ENCODE results near the gene MBD2.

Gene MBD2

DNA sequence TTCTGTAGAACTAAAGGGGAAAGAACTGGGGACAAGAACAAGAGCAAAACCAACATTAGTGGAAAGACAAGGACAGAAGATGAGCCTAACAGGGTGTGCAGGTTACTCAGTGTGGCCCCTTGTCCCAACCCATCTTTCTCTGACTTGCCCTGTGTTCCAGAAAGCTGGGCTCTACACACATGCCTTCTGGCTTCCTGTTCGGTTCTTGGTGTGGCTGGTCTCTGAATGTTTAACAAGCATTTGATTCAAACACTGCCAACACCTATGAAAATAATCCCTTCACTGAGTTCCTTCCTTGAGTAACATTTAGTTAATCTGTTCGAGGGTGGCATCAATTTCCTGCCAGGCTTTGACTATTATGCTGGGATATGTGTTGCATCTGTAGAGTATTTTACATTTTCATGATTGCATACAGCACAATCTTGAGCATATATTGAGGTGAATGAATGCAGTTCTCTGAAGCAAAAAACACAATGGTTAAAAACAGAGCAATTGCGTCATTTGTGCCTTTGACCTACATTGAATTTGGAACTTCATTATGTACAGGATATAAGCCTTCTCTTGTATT lies 83.3 kb downstream of the MBD2 start:
- TF ChIP-seq, protein P1, sequence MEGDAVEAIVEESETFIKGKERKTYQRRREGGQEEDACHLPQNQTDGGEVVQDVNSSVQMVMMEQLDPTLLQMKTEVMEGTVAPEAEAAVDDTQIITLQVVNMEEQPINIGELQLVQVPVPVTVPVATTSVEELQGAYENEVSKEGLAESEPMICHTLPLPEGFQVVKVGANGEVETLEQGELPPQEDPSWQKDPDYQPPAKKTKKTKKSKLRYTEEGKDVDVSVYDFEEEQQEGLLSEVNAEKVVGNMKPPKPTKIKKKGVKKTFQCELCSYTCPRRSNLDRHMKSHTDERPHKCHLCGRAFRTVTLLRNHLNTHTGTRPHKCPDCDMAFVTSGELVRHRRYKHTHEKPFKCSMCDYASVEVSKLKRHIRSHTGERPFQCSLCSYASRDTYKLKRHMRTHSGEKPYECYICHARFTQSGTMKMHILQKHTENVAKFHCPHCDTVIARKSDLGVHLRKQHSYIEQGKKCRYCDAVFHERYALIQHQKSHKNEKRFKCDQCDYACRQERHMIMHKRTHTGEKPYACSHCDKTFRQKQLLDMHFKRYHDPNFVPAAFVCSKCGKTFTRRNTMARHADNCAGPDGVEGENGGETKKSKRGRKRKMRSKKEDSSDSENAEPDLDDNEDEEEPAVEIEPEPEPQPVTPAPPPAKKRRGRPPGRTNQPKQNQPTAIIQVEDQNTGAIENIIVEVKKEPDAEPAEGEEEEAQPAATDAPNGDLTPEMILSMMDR (IDR thresholded peaks at IDR 0.05; ENCODE audit: unreplicated experiment in 3 of 3): no peak
- no peaks in the 10 kb centered on the region for H3K4me1 Mint-ChIP-seq
- no peak overlapping the region for H3K4me3 Mint-ChIP-seq
- H3K9me3 Mint-ChIP-seq: peaks cover 36% of the 10 kb centered on the region
- H3K27ac Mint-ChIP-seq: no peak overlapping the region
- peaks cover 60% of the 10 kb centered on the region for H3K36me3 Mint-ChIP-seq (ENCODE audit: low read depth)
- no peaks in the 10 kb centered on the region for H3K27me3 Mint-ChIP-seq (ENCODE audit: low read depth)

- no peak overlapping the region for H3K4me3 Mint-ChIP-seq
- no peaks in the 10 kb centered on the region for H3K4me1 Mint-ChIP-seq
- peaks cover 36% of the 10 kb centered on the region for H3K9me3 Mint-ChIP-seq
- no peak overlapping the region for H3K27ac Mint-ChIP-seq
- TF ChIP-seq, protein P1 (IDR thresholded peaks at IDR 0.05; ENCODE audit: unreplicated experiment in 3 of 3): no peak
- H3K36me3 Mint-ChIP-seq (ENCODE audit: low read depth): peaks cover 60% of the 10 kb centered on the region
- H3K27me3 Mint-ChIP-seq (ENCODE audit: low read depth): no peaks in the 10 kb centered on the region
Measured at GRCh38 chr18:54140641-54141040, 83.8 kb downstream of the MBD2 start.

- Mint-ChIP-seq H3K9me3 (peaks cover 12% of the 10 kb centered on the region), H3K27ac (peak overlapping the region in 1 of 3 experiments; percentile 62), H3K36me3 (ENCODE audit: low read depth) (peaks cover 21% of the 10 kb centered on the region), H3K4me3 (no peak overlapping the region), H3K27me3 (ENCODE audit: low read depth) (no peaks in the 10 kb centered on the region), H3K4me1 (no peaks in the 10 kb centered on the region)
- TF ChIP-seq, protein P1 (IDR thresholded peaks at IDR 0.05; ENCODE audit: unreplicated experiment in 3 of 3): no peak
Measured at GRCh38 chr18:54135216-54135615, 89.3 kb downstream of the MBD2 start.

- peaks cover 6% of the 10 kb centered on the region for H3K4me1 Mint-ChIP-seq
- TF ChIP-seq, protein P1 (IDR thresholded peaks at IDR 0.05; ENCODE audit: unreplicated experiment in 3 of 3): no peak
- peaks cover 11% of the 10 kb centered on the region for H3K36me3 Mint-ChIP-seq (ENCODE audit: low read depth)
- no peaks in the 10 kb centered on the region for H3K27me3 Mint-ChIP-seq (ENCODE audit: low read depth)
- no peak overlapping the region for H3K4me3 Mint-ChIP-seq
- no peak overlapping the region for H3K27ac Mint-ChIP-seq
- H3K9me3 Mint-ChIP-seq: peaks cover 8% of the 10 kb centered on the region
Measured at GRCh38 chr18:54134053-54134452, 90.4 kb downstream of the MBD2 start.

DNA sequence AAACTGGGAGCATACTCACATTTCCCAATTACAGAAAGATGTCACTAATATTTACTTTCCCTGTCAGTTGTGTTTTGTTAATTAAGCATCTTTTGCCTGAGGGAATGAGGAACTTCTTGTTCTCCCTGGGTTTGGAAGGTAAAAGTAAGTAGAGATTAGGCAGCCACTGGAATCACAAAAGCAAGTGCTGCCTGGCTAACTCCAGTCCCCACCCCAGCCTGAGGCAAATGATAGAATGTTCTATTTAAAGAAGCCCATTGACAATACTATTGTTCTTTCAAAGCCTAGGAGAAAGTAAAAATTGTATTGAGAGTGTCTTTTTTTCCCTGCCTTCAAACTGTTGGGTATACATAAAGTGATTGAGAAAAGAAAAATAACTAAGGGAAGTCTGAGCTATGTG lies 93.8 kb downstream of the MBD2 start:
- no peak overlapping the region for H3K4me3 Mint-ChIP-seq
- TF ChIP-seq, protein P1 (IDR thresholded peaks at IDR 0.05; ENCODE audit: unreplicated experiment in 3 of 3): no peak
- H3K36me3 Mint-ChIP-seq (ENCODE audit: low read depth): no peaks in the 10 kb centered on the region
- no peaks in the 10 kb centered on the region for H3K27me3 Mint-ChIP-seq (ENCODE audit: low read depth)
- H3K27ac Mint-ChIP-seq: no peak overlapping the region
- H3K9me3 Mint-ChIP-seq: no peaks in the 10 kb centered on the region
- peaks cover 6% of the 10 kb centered on the region for H3K4me1 Mint-ChIP-seq

- TF ChIP-seq, protein P1 (IDR thresholded peaks at IDR 0.05; ENCODE audit: unreplicated experiment in 3 of 3): no peak
- H3K36me3 Mint-ChIP-seq (ENCODE audit: low read depth): no peaks in the 10 kb centered on the region
- no peaks in the 10 kb centered on the region for H3K27me3 Mint-ChIP-seq (ENCODE audit: low read depth)
- no peak overlapping the region for H3K27ac Mint-ChIP-seq
- H3K4me3 Mint-ChIP-seq: no peak overlapping the region
- H3K4me1 Mint-ChIP-seq: peaks cover 6% of the 10 kb centered on the region
- no peaks in the 10 kb centered on the region for H3K9me3 Mint-ChIP-seq
Measured at GRCh38 chr18:54130177-54130576, 94.3 kb downstream of the MBD2 start.
